ENCODE measurements around the gene FAM168B.
"Not testable (repeated sequence)": the region's sequence is repeated elsewhere in the genome, so short reads cannot be mapped to it uniquely, and the experiment has no call there.

The FAM168B gene, protein sequence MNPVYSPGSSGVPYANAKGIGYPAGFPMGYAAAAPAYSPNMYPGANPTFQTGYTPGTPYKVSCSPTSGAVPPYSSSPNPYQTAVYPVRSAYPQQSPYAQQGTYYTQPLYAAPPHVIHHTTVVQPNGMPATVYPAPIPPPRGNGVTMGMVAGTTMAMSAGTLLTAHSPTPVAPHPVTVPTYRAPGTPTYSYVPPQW

DNA sequence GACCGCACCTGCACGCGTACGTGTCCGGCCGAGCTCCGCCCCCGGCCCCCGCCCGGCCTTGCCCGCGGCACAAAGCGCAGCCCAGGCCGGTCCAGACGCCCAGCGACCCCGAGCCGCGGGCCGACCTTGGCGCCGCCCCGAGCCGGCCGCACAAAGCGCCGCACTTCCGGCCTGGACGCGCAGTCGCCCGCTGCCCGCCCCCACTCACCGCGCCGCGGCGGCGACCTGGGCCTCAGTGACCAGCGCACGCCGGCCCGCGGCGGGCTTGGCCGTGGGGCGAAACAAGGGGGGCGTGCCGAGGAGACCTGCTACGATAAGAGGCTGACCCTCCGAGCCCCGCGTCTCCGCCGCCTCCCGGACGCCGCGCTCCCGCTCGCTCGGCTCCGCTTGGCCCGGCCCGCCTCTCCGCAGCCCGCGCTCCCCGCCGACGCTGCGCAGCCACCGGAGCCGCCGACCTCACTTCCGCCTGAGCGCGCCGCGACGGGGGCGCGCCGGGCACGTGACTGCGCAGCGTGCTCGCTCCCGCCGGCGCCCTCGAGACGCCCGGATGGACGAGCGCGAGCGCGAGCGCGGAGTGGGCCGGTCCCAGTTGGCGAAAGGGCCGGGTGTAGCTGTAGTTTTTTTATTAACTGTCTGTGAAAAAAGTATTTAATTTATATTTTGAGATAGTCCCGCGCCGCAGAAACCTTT lies at the start of gene FAM168B:
Gene FAM168B (minus strand): TSS at position 455 of the 690 bp plus-strand sequence. CDS start 10,814 bp downstream, outside the sequence.
- DNase-seq = peak; percentile 94

DNA sequence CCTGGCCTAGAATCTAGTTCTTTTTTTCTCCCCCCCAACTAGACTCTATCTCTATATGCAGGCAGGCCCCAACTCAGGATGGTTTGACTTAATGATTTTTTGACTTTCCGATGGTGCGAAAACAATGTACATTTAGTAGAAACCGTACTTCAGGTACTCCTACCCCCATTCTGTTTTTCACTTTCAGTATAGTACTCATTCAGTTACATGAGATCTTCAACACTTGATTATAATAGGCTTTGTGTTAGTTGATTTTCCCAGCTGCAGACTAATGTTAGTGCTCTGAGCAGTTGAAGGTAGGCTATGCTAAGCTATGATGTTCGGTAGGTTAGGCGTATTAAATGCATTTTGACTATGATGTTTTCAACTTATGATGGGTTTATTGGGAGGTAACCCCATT lies 49.6 kb upstream of the FAM168B start:
- DNase-seq = no peak

DNA sequence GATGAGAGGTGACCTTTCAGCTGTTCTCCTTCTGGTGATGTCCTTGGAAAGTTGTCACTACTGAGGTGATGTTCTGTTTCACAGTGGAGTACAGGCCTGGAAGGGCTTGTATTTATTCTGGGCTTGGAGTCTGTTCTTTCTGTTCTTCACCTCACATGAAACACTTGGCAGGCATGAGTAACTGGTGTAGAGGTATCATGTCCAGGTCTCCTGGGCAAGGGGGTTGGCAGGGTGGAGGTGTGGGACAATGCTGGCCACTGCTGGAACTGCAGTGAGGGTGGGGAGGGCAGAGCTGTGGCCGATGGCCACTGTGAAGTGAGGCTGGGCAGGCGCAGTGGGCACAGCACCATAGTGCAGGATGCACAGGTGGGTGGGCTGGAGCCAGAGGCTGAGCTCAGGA lies 47.3 kb upstream of the FAM168B start:
- no peak for DNase-seq

DNA sequence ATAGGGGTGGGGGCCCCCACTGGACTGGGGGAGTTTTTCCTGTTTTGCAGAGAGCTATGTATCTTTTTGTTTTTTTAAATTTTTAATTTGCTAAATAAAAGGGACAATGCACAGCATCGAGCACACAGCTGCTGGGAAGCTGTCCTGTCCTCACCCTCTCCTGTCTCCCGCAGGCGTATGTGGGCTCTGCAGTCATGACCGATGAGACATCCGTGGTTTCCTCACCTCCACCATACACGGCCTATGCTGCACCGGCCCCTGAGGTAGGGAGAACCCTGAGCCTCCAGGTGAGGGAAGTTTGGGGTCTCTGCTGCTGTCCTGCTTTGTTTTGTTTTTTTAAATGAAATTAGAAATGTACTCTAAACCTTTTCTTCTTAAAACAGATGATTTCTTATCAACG lies 39.5 kb upstream of the FAM168B start:
- no peak for DNase-seq

DNA sequence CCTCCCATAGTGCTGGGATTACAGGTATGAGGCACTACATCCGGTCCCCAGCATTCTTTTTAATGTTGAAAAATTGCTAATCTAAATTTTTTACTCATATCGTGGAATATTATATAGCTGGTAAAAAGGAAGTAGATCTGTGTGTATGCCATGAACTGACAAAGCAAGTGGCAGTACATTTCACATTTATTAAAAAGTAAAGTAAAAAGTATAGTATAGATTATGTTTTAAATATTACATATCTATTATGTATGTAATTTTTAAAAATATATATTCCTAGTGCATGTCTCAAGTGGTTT lies 37.0 kb upstream of the FAM168B start:
- no peak for DNase-seq

DNA sequence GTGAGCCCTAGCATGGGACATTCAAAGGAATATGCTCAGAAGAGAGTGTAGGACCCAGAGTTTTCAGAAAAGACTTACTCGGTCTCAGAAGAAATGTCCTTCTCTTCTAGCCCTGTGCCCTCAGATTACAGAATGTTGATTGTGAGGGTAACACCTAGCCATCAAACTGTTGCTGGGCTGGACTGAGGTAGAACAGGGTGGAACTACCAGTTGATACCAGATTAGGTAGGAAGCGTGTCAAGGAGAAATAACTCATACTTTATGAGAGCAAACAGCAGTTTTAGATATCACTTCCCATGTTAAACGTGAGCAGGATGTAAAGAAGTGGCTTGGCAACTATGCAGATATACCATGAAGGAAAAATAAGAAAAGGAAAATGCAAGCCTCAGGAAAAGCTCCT lies 34.7 kb upstream of the FAM168B start:
- DNase-seq = no peak

DNA sequence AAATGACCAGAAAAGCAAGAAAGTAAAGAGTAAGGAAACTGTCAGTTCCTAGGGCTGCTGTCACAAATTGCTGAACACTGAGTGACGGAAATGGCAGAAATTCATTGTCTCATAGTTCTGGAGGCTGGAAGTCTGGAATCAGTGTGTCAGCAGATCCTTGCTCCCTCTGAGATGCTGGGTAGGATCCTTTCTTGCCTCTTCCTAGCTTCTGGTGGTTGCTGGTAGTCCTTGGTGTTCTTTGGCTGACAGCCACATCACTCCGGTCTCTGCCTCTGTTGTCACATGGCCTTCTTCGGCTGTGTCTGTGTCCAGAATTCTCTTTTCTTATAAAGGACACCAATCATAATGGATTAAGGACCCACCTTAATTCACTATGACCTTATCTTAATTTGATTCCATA lies 33.8 kb upstream of the FAM168B start:
- no peak for DNase-seq

DNA sequence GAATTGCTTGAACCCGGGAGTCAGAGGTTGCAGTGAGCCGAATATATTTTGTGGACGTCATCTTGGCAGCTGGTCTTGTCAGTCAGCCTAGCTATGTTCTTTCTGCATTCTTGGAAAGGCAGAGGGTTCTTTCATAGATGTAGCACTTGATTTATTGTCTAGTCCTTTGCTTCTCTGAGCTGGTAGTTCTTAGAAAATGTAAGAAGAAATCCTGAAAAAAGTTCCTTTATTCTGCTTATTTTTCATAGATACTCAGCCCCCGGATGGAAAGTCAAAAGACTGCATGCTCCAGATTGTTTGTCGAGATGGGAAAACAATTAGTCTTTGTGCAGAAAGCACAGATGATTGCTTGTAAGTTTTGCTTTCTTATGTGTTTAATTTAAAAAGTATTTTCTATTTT lies 33.2 kb upstream of the FAM168B start:
- DNase-seq = no peak

DNA sequence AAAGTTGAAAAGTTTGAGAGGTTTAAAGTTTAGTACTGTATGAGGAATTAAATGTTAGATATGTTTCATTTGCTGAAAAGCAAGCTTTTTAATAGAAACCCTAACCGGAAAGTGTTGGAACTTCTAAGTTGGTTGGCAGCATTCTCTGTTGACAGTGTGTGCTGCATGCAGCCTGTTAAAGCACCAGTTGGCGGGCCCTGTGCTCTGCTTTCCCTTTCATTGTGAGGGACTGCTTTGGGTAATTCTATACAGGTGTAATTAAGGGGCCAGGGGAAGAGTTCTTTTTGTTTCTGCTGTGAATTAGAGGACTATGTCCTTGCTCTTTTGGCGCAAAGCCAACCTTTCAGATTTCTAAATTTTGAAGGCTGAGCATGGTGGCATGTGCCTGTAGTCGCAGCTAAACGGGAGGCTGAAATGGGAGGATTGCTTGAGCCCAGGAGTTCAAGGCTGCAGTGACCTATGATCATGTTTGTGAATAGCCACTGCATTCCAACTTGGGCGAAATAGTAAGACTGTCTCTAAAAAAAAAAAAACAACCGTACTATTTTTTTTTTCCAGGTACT lies 32.0 kb upstream of the FAM168B start:
- no peak for DNase-seq

DNA sequence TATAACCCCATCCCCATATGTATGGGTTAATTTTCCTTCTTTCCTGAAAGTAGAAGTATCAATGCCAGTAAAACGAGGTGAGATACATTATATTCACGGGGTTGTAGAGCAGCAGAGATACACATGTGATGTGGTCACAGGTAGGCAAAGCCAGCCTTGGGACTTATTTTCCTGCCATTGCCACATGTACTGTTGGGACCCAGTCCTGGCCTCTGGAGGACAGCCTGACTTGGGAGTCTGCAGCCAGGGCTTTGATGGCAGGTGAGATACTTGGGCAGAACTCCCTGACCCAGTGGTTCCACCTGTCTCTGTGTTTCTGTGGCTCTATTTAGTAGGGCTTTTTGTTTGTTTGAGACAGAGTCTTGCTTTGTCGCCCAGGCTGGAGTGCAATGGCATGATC lies 29.9 kb upstream of the FAM168B start:
- peak; percentile 17 for DNase-seq

DNA sequence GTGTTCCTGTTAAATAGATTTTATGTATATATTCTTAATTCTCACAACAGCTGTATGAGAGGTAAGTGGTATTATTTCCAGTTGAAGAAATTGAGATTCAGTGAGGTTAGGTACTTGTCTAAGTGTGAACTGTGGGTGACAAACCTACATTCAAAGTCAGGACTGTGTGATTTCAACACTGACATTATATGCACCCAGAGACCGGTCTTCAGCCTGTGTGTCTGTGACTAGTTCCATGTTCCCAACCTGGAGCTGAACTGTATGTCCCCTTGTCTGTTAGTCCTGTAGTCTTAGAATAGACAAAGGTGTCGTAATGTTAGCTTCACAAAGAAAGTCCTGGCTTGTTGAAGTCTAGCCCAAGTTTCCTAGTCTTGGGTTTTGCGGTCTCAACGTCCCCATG lies 29.2 kb upstream of the FAM168B start:
- no peak for DNase-seq

DNA sequence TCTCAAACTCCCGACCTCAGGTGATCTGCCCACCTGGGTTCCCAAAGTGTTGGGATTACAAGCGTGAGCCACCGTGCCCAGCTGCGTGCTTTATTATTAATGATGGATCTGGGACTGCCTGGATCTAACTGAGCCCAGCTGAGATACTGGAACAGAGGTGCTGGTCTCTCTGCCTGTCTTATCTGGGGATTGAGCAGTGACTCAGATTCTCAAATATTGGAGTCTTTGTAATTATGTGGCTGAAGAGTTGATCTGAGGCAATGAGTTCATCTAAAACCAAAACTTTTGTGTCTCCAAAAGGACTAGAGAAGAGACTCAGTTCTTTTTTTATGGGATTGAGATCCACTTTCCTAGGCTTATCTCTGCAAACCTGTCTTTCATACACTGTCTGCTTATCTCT lies 28.2 kb upstream of the FAM168B start:
- no peak for DNase-seq

DNA sequence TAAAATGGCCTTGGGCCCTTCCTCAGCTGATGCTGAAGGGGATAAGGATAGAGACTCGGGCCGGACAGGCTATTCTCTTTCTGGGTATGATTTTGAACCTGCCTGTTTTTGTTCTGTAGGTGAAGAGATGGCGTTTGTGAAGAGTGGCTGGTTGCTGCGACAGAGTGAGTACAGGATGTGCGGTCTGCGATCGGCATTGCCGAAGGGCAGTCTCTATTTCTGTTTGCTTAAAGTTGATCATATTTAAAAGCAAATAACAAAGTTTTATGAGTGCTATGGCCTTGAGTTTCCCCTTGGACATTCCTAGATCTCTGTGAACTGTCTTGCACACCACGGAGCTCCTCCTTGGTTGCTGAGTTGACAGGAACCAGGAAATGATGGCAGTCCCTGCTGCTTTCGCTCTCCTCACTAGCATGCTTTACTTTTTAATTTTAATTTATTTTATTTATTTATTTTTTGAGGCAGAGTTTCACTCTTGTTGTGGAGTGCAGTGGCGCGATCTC lies 27.6 kb upstream of the FAM168B start:
- DNase-seq = peak; percentile 13

DNA sequence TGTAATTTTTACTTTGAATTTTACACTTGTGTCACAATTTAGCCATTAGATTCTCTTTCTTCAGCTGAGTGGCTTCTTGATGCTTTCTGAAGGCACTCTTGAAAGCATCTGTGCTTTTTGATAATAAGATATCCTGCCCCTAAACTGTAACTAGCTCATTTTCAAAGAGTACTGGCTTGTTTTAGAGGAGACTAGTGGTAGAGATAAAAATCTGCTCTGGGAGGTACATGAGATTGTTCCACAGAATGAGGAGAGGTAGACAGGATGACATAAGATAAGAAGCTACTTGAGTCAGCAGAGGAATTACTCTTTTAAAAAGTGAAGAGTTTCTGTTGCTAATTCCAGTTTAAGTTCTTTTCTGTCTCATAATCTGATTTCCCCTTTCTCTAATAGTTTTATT lies 22.5 kb upstream of the FAM168B start:
- no peak for DNase-seq

DNA sequence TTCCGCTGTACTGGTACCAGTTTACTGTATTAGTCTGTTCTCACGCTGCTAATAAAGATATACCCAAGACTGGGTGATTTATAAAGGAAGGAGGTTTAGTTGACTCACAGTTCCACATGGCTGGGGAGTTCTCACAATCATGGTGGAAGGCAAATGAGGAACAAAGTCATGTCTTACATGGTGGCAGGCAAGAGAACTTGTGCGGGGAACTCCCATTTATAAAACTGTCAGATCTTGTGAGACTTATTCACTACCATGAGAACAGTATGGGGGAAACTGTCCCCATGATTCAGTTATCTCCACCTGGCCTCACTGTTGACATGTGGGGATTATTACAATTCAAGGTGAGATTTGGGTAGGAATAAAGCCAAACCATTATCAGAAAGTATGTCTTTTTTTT lies 21.7 kb upstream of the FAM168B start:
- not testable (repeated sequence) for DNase-seq

DNA sequence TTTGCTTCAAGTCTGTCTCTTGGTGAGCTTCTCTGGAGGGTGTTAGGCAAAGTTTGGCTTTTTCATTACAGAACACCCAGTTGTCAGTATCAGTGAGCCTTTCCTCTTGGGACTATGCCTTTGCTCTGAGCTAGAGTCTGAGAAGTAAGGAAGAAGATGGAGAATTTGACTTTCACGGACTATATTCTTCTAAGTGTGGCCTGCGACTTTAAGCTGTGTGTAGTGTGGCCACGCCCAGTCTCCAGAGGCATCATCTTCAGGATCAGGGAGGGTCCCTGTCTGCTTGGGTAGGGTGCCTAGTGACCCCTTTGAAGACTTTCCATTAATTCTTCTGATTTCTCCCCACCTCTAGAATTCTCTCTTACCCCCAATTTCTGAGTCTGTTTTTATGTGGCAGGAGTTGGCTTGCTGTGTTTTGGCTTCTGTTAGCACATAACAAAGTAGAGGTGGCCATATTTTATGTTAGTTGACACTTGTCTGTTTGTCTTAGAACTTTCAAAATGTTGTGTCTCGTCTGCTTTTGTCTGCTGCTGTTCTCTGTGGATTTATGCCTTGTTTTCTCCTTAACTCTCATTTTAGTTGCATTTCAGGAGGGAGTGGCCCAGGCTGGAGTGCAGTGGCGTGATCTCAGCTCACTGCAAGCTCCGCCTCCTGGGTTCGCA lies 20.4 kb upstream of the FAM168B start:
- DNase-seq = peak; percentile 13

DNA sequence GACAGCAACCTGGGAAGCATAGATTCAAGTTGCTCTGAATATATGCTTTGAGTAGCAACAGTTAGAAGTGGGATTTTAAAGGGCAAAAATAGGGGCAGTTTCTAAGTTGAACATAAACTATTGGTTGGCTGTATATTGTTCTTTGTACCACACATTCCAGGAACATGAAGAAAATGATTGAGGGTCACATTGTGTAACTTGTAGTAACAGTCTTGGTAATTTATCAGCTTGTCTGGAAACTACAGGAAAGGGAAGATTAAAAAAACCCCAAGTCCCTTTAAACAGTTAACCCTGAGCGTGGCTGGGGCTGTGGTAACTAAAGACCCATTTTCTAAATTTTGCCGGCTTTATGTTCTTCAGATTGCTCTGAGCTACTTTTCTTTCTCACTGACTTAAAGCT lies 19.3 kb upstream of the FAM168B start:
- DNase-seq = no peak

DNA sequence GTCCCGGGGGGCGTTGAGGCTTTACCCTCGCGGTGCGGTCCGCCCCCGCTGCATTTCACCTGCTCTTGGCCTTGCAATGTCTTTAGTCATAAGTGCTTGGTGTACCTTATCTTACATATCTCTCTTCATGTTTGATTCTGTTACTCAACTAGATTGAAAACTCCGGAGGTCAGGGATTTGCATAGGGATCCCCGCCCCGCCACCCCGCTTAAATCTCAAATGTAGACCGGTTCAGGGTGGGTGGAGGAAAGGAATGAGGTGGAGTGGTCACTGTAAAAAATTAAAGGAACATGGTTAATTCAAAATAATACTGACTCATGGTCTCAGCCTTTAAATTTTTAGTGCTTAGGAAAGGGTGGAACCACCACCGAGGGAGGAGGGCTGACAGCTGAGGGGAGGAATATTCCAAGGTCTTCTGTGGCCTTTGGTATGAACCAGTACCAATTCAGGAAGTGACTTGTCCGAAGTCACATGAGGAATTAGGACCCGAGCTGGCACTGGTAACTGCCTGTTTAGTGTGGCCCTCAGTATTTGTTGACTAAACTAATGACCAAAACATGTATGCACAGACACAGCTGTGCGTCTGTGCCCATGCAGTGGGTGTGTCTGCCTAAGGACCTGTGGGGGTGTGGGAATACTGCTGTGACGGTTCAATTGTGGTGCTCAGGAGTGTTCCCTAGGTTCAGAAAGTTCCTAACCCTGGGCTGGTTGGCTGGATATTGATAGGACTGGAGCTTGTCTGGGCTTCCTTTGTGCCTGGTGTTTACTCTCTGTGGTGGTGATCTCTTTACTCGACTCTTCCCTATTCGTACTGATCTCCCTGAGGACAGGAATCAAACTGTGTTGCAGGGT lies 12.9 kb upstream of the FAM168B start:
- no peak for DNase-seq

DNA sequence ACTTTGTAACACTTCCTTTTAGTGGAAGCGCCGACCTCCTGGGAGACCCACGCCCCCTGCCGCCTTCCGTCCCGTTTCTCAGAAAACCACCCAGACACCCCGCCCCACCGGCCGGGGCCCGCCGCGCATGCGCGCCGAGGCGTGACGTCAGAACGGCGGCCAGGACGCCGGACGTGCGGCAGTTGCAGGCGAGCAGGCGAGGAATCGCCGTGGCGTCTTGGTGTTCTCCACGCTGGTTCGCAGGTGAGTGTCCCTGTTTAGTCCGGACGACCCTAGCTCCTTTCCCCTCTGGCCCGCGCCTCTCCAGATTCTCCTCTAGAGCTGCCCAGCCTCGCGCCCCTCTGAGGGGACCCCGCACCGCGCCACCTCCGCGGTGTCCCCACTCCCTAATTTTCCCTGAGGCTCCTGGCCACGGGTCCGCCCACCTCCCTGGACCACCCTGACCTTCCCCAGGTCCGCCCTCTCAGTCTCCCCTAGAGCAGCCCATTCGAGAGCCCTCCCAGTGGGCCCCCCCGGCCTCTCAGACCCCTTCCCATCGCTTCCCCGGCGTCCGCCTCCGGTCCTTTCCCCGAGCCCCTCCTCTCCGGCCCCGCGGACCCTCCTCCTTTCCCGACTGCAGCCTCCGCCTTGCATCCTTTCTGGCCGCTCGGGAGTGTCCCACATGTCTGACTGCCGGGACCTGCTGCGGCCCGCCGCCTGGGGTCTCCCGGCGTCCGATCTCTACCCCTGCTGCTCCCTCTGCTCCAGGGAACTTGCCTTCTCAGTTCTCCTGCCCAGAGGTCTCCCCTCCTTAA lies 12.1 kb upstream of the FAM168B start, which contains the start of gene PLEKHB2:
Gene PLEKHB2 (plus strand): TSS at position 181 of the 794 bp plus-strand sequence. CDS start 15,606 bp downstream, outside the sequence.
- DNase-seq = peak; percentile 99

DNA sequence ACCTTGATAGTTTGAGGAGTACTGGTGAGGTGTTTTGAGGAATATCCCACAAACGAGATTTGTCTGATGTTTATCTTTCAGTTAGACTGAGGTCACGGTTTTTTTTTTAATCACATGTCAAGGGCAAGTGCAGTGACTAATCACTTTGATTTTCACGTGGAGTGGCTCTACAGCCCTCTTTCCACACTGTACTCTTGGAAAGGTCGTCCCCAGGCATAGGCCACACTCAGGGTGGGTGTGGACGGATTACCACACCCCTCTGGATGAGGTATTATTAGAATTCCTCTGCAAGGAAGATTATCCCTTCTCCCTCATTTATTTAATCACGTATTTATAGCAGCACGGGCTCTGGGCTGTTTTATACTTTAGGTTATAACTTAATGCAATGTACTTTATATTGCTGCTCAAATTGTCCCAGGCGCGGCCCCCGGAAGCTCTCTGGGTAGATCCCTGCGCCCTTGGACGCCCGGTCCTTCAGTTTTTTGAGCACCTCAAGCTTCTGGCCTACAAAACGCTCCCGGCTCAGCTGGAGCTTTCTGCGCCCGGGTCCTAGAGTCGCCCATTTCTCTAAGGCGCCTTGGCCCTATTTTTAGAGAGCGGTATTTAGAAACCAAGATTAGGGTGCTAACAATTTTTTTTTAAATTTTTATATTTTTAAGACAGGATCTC lies 11.4 kb upstream of the FAM168B start:
- DNase-seq = peak; percentile 83

DNA sequence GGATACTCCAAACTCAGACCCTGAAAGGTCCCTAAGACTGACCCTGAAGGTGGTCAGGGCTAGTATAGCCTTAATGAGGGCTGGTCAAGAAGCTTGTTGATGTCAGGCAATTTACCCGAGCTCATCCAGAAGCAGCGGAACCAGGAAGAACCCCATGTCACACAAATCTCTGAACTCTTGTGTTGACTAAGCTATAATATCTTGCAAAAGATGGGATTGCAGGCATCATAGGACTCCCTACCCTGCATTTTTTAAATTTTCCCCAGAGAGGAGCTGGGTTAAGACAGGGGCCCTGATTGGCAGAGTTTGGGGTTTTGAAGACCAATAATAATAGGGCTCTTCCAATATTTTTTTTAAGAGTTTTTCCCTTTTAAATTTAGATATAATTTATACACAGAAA lies 9.9 kb upstream of the FAM168B start:
- DNase-seq = no peak

Data from activated CD8-positive, alpha-beta memory T cell treated with anti-CD3 and anti-CD28 coated beads for 24 hours (primary cell).